Measurements from ENCODE around the gene RAD51.

DNA sequence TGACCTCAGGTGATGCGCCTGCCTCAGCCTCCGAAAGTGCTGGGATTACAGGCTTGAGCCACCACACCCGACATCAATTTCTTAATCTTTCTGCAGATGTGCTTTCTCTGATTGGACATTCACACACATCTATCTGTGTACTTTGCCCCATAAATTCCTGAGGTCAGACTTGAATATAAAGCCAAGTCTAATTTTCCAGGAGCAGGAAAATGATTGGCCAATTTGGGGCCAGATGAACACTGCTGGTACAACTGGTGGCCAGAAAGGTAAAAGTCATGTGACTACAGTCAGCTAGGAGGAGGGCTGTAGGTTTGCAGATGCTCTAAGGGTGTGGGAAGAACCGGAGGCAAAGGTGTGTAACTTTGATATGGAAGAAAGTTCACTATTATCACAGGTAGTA is 3.2 kb upstream of the RAD51 start:
- TF ChIP-seq, protein P1, sequence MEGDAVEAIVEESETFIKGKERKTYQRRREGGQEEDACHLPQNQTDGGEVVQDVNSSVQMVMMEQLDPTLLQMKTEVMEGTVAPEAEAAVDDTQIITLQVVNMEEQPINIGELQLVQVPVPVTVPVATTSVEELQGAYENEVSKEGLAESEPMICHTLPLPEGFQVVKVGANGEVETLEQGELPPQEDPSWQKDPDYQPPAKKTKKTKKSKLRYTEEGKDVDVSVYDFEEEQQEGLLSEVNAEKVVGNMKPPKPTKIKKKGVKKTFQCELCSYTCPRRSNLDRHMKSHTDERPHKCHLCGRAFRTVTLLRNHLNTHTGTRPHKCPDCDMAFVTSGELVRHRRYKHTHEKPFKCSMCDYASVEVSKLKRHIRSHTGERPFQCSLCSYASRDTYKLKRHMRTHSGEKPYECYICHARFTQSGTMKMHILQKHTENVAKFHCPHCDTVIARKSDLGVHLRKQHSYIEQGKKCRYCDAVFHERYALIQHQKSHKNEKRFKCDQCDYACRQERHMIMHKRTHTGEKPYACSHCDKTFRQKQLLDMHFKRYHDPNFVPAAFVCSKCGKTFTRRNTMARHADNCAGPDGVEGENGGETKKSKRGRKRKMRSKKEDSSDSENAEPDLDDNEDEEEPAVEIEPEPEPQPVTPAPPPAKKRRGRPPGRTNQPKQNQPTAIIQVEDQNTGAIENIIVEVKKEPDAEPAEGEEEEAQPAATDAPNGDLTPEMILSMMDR (IDR thresholded peaks at IDR 0.05): no peak
- TF ChIP-seq EZH2phosphoT487 (IDR thresholded peaks at IDR 0.05) (no peak), EZH2 (IDR thresholded peaks at IDR 0.05) (no peak)

Data from neural progenitor cell (in vitro differentiated cells).